ENCODE results near the gene ROS1. TPM values are rescaled to one million over a fixed set of nuclear protein-coding genes. Genes with fewer than 3 reads are reported as not detected.
"Not testable (repeated sequence)": the region's sequence is repeated elsewhere in the genome, so short reads cannot be mapped to it uniquely, and the experiment has no call there.

The ROS1 gene
- total RNA-seq, 1 donor from 2014 or later, result under 0.01 TPM

- peaks cover 6 to 43% (median 20%) of the 10 kb centered on the region in 3 donors for H3K4me1 ChIP-seq (ENCODE audit: control insufficient read depth in 3 of 3, insufficient read depth in 3 of 3, low read length in 3 of 3)
- H3K4me3 ChIP-seq (ENCODE audit: low read length in 3 of 3), result peak within 1 kb of the TSS; percentile 90 to 93 (median 92)
- H3K9ac ChIP-seq (ENCODE audit: low read depth in 1 of 3, low read length in 3 of 3), result peak within 1 kb of the TSS; percentile 94 to 96 (median 95)
- H3K9me3 ChIP-seq (ENCODE audit: control insufficient read depth in 3 of 3, low read length in 3 of 3), result no peaks in the 10 kb centered on the region
- H3K36me3 ChIP-seq (ENCODE audit: control insufficient read depth in 3 of 3, insufficient read depth in 3 of 3, low read length in 3 of 3), result peaks cover 0 to 2% (median 2%) of the 10 kb centered on the region in 3 donors
- H3K27ac ChIP-seq (ENCODE audit: low read depth, low read length), result peak within 1 kb of the TSS; percentile 94
- H3K27me3 ChIP-seq (ENCODE audit: control insufficient read depth in 3 of 3, insufficient read depth in 3 of 3, low read length in 3 of 3), result peaks cover 6 to 44% (median 15%) of the 10 kb centered on the region in 3 donors
Observed at GRCh38 chr6:117265410-117266256, 160.1 kb downstream of the ROS1 start, which contains the start of gene VGLL2. TSS of gene VGLL2 (plus strand) at chr6:117265558. CDS start at chr6:117265764, 206 bp downstream.

- Histone ChIP-seq H3K27ac (ENCODE audit: low read depth, low read length) (peak overlapping the region; percentile 94), H3K4me1 (ENCODE audit: control insufficient read depth in 3 of 3, insufficient read depth in 3 of 3, low read length in 3 of 3) (peaks cover 6 to 37% (median 19%) of the 10 kb centered on the region in 3 donors), H3K9me3 (ENCODE audit: control insufficient read depth in 3 of 3, low read length in 3 of 3) (no peaks in the 10 kb centered on the region), H3K9ac (ENCODE audit: low read depth in 1 of 3, low read length in 3 of 3) (peak overlapping the region; percentile 85 to 91 (median 89)), H3K27me3 (ENCODE audit: control insufficient read depth in 3 of 3, insufficient read depth in 3 of 3, low read length in 3 of 3) (peaks cover 6 to 37% (median 15%) of the 10 kb centered on the region in 3 donors), H3K36me3 (ENCODE audit: control insufficient read depth in 3 of 3, insufficient read depth in 3 of 3, low read length in 3 of 3) (peaks cover 0 to 2% (median under 1%) of the 10 kb centered on the region in 3 donors), H3K4me3 (ENCODE audit: low read length in 3 of 3) (peak overlapping the region; percentile 84 to 88 (median 85))
Observed at GRCh38 chr6:117264692-117265409, 160.9 kb downstream of the ROS1 start.

GRCh38 chr6:117264369-117264691 is 161.4 kb downstream of the ROS1 start:
- Histone ChIP-seq H3K4me1 (ENCODE audit: control insufficient read depth in 3 of 3, insufficient read depth in 3 of 3, low read length in 3 of 3) (peaks cover 6 to 37% (median 14%) of the 10 kb centered on the region in 3 donors), H3K9ac (ENCODE audit: low read depth in 1 of 3, low read length in 3 of 3) (peak overlapping the region; percentile 85 to 91 (median 89)), H3K4me3 (ENCODE audit: low read length in 3 of 3) (peak overlapping the region; percentile 84 to 88 (median 85)), H3K27ac (ENCODE audit: low read depth, low read length) (peak overlapping the region; percentile 94), H3K9me3 (ENCODE audit: control insufficient read depth in 3 of 3, low read length in 3 of 3) (no peaks in the 10 kb centered on the region), H3K36me3 (ENCODE audit: control insufficient read depth in 3 of 3, insufficient read depth in 3 of 3, low read length in 3 of 3) (peaks cover 0 to 2% (median 0%) of the 10 kb centered on the region in 3 donors), H3K27me3 (ENCODE audit: control insufficient read depth in 3 of 3, insufficient read depth in 3 of 3, low read length in 3 of 3) (peaks cover 6 to 37% (median 15%) of the 10 kb centered on the region in 3 donors)

- Histone ChIP-seq H3K27ac (ENCODE audit: low read depth, low read length) (no peak overlapping the region), H3K4me1 (ENCODE audit: control insufficient read depth in 3 of 3, insufficient read depth in 3 of 3, low read length in 3 of 3) (peaks cover 5 to 29% (median 7%) of the 10 kb centered on the region in 3 donors), H3K27me3 (ENCODE audit: control insufficient read depth in 3 of 3, insufficient read depth in 3 of 3, low read length in 3 of 3) (peaks cover 6 to 34% (median 15%) of the 10 kb centered on the region in 3 donors), H3K9me3 (ENCODE audit: control insufficient read depth in 3 of 3, low read length in 3 of 3) (no peaks in the 10 kb centered on the region), H3K9ac (ENCODE audit: low read depth in 1 of 3, low read length in 3 of 3) (no peak overlapping the region), H3K36me3 (ENCODE audit: control insufficient read depth in 3 of 3, insufficient read depth in 3 of 3, low read length in 3 of 3) (peaks cover 0 to 2% (median 0%) of the 10 kb centered on the region in 3 donors), H3K4me3 (ENCODE audit: low read length in 3 of 3) (no peak overlapping the region)
Observed at GRCh38 chr6:117263353-117263927, 162.3 kb downstream of the ROS1 start.

GRCh38 chr6:117262799-117263198 is 162.9 kb downstream of the ROS1 start:
- Histone ChIP-seq H3K4me1 (ENCODE audit: control insufficient read depth in 3 of 3, insufficient read depth in 3 of 3, low read length in 3 of 3) (peaks cover 0 to 23% (median 6%) of the 10 kb centered on the region in 3 donors), H3K27ac (ENCODE audit: low read depth, low read length) (no peak overlapping the region), H3K4me3 (ENCODE audit: low read length in 3 of 3) (no peak overlapping the region), H3K27me3 (ENCODE audit: control insufficient read depth in 3 of 3, insufficient read depth in 3 of 3, low read length in 3 of 3) (peaks cover 6 to 27% (median 15%) of the 10 kb centered on the region in 3 donors), H3K9me3 (ENCODE audit: control insufficient read depth in 3 of 3, low read length in 3 of 3) (no peaks in the 10 kb centered on the region), H3K9ac (ENCODE audit: low read depth in 1 of 3, low read length in 3 of 3) (no peak overlapping the region), H3K36me3 (ENCODE audit: control insufficient read depth in 3 of 3, insufficient read depth in 3 of 3, low read length in 3 of 3) (peaks cover 0 to 2% (median 0%) of the 10 kb centered on the region in 3 donors)

- no peaks in the 10 kb centered on the region for H3K36me3 ChIP-seq (ENCODE audit: control insufficient read depth in 3 of 3, insufficient read depth in 3 of 3, low read length in 3 of 3)
- H3K9me3 ChIP-seq (ENCODE audit: control insufficient read depth in 3 of 3, low read length in 3 of 3), result no peaks in the 10 kb centered on the region
- no peak overlapping the region for H3K27ac ChIP-seq (ENCODE audit: low read depth, low read length)
- no peak overlapping the region for H3K9ac ChIP-seq (ENCODE audit: low read depth in 1 of 3, low read length in 3 of 3)
- H3K4me1 ChIP-seq (ENCODE audit: control insufficient read depth in 3 of 3, insufficient read depth in 3 of 3, low read length in 3 of 3), result no peaks in the 10 kb centered on the region
- no peak overlapping the region for H3K4me3 ChIP-seq (ENCODE audit: low read length in 3 of 3)
- H3K27me3 ChIP-seq (ENCODE audit: control insufficient read depth in 3 of 3, insufficient read depth in 3 of 3, low read length in 3 of 3), result no peaks in the 10 kb centered on the region
Observed at GRCh38 chr6:117253785-117254184, 172.0 kb downstream of the ROS1 start.

GRCh38 chr6:117244979-117245378 is 180.8 kb downstream of the ROS1 start:
- not testable (repeated sequence) for H3K4me1 ChIP-seq (ENCODE audit: control insufficient read depth in 3 of 3, insufficient read depth in 3 of 3, low read length in 3 of 3); H3K36me3 ChIP-seq (ENCODE audit: control insufficient read depth in 3 of 3, insufficient read depth in 3 of 3, low read length in 3 of 3); H3K9ac ChIP-seq (ENCODE audit: low read depth in 1 of 3, low read length in 3 of 3); H3K9me3 ChIP-seq (ENCODE audit: control insufficient read depth in 3 of 3, low read length in 3 of 3); H3K27ac ChIP-seq (ENCODE audit: low read depth, low read length); H3K4me3 ChIP-seq (ENCODE audit: low read length in 3 of 3); H3K27me3 ChIP-seq (ENCODE audit: control insufficient read depth in 3 of 3, insufficient read depth in 3 of 3, low read length in 3 of 3)

- H3K27ac ChIP-seq (ENCODE audit: low read depth, low read length); H3K9me3 ChIP-seq (ENCODE audit: control insufficient read depth in 3 of 3, low read length in 3 of 3); H3K4me1 ChIP-seq (ENCODE audit: control insufficient read depth in 3 of 3, insufficient read depth in 3 of 3, low read length in 3 of 3); H3K36me3 ChIP-seq (ENCODE audit: control insufficient read depth in 3 of 3, insufficient read depth in 3 of 3, low read length in 3 of 3); H3K9ac ChIP-seq (ENCODE audit: low read depth in 1 of 3, low read length in 3 of 3); H3K4me3 ChIP-seq (ENCODE audit: low read length in 3 of 3); H3K27me3 ChIP-seq (ENCODE audit: control insufficient read depth in 3 of 3, insufficient read depth in 3 of 3, low read length in 3 of 3): not testable (repeated sequence)
Observed at GRCh38 chr6:117244571-117244970, 181.2 kb downstream of the ROS1 start.

Measured in skeletal muscle tissue (tissue), 4 donors.